Type B pancreatic cell (in vitro differentiated cells): ENCODE results near the gene SULT1E1. TPM values are rescaled to one million over a fixed set of nuclear protein-coding genes. Genes with fewer than 3 reads are reported as not detected.

ENCODE experiments used
- DNase-seq: peaks from one replicate; pipeline ENCODE4 v3.0.0; 2021; ENCODE audit warnings: mixed read lengths; ENCODE audit not compliant: unreplicated experiment; ENCODE audit errors: extremely low spot score
- H3K27ac Mint-ChIP-seq: 2 replicates; pipeline ENCODE4 v1.8.0; 2021; ENCODE audit warnings: mild to moderate bottlenecking, mixed read lengths
- H3K27me3 Mint-ChIP-seq: 2 replicates; pipeline ENCODE4 v1.8.0; 2021; ENCODE audit warnings: mixed read lengths
- H3K36me3 Mint-ChIP-seq: 2 replicates; pipeline ENCODE4 v1.8.0; 2021; ENCODE audit warnings: mixed read lengths
- H3K4me1 Mint-ChIP-seq: one replicate; pipeline ENCODE4 v1.8.0; 2021; ENCODE audit warnings: mixed read lengths; ENCODE audit not compliant: unreplicated experiment
- H3K4me3 Mint-ChIP-seq: 2 replicates; pipeline ENCODE4 v1.8.0; 2021; ENCODE audit warnings: mild to moderate bottlenecking, mixed read lengths
- H3K9me3 Mint-ChIP-seq: 2 replicates; pipeline ENCODE4 v1.8.0; 2021; ENCODE audit warnings: mixed read lengths
- total RNA-seq: library from RNA; stranded (reverse); gene quantifications from 2 replicates; pipeline ENCODE4 v1.2.1, GENCODE V29; 2021; ENCODE audit warnings: low replicate concordance
- TF ChIP-seq, protein P1 (sequence below): fragments of 200-600 bp; sonication (generic); conservative IDR thresholded peaks from 2 replicates; pipeline ENCODE4 v1.5.0; 2021; ENCODE audit warnings: antibody characterized with exemption, mild to moderate bottlenecking

Gene SULT1E1
- total RNA-seq, 1 donor from 2014 or later: 64.9 TPM

DNA sequence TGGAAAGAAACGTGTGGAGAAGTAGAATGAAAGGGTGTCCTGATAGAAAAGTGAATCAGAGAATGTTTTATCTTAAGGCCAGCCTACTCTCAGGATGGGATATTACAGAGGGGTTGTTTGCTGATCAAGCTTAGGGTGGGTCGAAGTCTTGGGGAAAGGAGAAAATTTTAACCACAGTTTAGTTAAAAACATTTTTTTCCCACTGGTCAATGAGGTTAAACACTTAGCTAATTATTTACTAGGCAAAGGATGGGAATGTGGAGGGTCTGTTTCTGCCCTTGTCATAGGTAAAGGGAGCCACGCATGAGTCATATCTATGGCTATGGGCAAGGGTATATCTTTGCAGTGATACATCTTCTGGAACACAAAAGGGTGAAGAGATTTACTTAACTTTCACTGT, 16.1 kb upstream of the SULT1E1 start:
- H3K27me3 Mint-ChIP-seq: no peaks in the 10 kb centered on the region
- peaks cover 8% of the 10 kb centered on the region for H3K9me3 Mint-ChIP-seq
- no peaks in the 10 kb centered on the region for H3K4me1 Mint-ChIP-seq
- no peak overlapping the region for H3K4me3 Mint-ChIP-seq
- H3K36me3 Mint-ChIP-seq: no peaks in the 10 kb centered on the region
- DNase-seq: no peak
- TF ChIP-seq, protein P1, sequence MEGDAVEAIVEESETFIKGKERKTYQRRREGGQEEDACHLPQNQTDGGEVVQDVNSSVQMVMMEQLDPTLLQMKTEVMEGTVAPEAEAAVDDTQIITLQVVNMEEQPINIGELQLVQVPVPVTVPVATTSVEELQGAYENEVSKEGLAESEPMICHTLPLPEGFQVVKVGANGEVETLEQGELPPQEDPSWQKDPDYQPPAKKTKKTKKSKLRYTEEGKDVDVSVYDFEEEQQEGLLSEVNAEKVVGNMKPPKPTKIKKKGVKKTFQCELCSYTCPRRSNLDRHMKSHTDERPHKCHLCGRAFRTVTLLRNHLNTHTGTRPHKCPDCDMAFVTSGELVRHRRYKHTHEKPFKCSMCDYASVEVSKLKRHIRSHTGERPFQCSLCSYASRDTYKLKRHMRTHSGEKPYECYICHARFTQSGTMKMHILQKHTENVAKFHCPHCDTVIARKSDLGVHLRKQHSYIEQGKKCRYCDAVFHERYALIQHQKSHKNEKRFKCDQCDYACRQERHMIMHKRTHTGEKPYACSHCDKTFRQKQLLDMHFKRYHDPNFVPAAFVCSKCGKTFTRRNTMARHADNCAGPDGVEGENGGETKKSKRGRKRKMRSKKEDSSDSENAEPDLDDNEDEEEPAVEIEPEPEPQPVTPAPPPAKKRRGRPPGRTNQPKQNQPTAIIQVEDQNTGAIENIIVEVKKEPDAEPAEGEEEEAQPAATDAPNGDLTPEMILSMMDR: no peak
- H3K27ac Mint-ChIP-seq: no peak overlapping the region

DNA sequence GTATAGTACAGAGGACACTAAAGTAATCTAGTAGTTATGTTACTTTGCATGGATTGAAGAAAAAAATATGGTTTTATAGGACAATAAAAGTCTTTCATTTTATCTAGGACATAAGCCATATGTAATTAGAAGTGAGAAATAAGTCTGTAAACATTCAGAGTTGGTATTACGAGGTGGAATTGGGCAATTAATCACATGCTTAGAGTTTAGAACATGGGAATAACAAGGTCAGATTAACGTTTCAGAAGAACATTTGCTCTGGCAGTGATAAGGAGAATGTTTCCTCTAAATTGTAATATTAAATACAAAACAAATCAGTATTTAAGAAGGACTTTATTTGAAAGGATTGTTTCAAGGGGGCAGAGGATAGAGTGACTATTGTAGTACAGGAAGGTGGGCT, 15.6 kb upstream of the SULT1E1 start:
- Mint-ChIP-seq H3K9me3 (peaks cover 8% of the 10 kb centered on the region), H3K4me3 (no peak overlapping the region), H3K27me3 (no peaks in the 10 kb centered on the region), H3K27ac (no peak overlapping the region), H3K36me3 (no peaks in the 10 kb centered on the region), H3K4me1 (no peaks in the 10 kb centered on the region)
- TF ChIP-seq, protein P1: no peak
- DNase-seq: no peak

DNA sequence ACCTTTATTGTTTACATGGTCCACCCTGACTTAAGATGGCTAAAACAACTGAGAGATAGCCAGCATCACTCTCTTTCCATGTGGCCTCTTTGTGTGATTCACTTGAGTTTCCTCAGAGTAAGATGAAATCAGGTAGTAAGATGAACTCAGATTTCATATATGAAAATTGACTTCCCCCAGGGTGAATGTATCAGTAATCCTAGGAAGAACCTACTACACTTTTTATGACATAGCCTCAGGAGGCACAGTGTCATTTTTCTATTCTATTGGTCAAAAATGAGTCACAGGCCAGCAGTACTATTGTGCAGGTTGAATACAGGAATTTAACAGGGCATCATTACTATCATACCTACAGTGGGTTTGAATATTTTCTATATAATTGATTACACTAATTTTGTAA, 14.6 kb upstream of the SULT1E1 start:
- Mint-ChIP-seq H3K4me3 (no peak overlapping the region), H3K36me3 (no peaks in the 10 kb centered on the region), H3K4me1 (no peaks in the 10 kb centered on the region), H3K9me3 (peaks cover 8% of the 10 kb centered on the region), H3K27me3 (no peaks in the 10 kb centered on the region), H3K27ac (no peak overlapping the region)
- DNase-seq: no peak
- TF ChIP-seq, protein P1: no peak

DNA sequence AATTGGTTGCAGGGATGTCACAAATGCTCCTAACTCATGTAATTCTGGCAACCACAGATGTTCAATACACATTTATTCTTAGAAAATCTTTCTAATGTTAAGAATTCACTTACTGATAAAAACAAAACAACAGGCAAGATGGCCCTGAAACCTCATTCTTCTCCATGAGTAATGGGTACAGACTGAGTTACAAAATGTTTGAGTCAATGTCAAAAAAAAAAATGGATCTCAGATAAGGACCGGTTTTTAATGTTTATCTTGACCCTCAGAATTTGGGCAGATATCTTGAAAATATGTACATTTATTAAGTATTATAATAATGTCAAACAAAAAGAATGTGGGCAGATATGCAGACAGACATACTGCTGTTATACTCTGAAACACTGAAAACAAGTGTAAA, 1.8 kb upstream of the SULT1E1 start:
- TF ChIP-seq, protein P1: no peak
- Mint-ChIP-seq H3K9me3 (peaks cover 6% of the 10 kb centered on the region), H3K27me3 (no peaks in the 10 kb centered on the region), H3K27ac (no peak overlapping the region), H3K36me3 (no peaks in the 10 kb centered on the region), H3K4me1 (no peaks in the 10 kb centered on the region), H3K4me3 (no peak overlapping the region)
- DNase-seq: no peak

DNA sequence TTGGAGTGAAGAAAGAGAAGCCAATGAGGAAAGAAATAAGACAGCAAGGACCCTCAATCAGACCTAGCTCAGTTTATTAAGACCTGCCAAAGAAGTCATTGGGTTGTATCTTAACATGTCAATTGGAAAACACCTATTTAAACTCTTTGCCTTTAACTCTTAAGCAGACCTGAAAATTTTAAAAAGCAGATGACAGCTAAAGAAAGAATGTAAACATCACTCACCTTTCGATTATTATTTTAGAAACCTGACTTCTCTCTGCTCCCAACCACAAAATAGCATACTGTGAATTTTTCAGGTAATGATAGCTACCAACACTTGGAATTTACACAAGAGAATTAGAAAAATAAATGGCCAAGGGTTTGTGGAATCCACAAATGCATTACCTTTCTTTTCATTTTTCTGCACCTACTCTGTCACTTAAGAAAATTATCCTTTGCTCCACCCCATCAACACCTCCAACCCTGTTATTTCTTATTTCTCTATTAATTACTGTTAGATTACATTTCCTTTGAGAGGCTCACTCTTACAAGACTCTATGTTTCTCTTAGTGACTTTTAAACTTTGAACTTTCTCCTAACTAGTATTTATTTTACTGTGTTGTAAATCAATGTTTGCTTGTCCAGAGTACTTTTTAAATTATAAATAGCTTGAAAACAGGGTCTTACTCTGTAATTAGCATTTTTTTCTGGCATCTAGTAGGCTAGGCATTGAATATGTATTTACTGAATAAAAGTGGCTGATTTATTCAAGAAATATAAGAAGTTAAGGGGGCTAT, 765 bp upstream of the SULT1E1 start:
- Mint-ChIP-seq H3K27ac (no peak overlapping the region), H3K4me3 (no peak overlapping the region), H3K9me3 (peaks cover 1% of the 10 kb centered on the region), H3K4me1 (no peaks in the 10 kb centered on the region), H3K27me3 (no peaks in the 10 kb centered on the region), H3K36me3 (peaks cover 5% of the 10 kb centered on the region)
- no peak for DNase-seq
- TF ChIP-seq, protein P1: no peak
